Measurements from ENCODE around the gene EP400. TPM values are rescaled to one million over a fixed set of nuclear protein-coding genes. Genes with fewer than 3 reads are reported as not detected.

Gene EP400
- total RNA-seq, 1 donor from 2014 or later, result 51.3 TPM

GRCh38 chr12:132110677-132111076 lies 160.9 kb downstream of the EP400 start:
- Mint-ChIP-seq H3K36me3 (ENCODE audit: unreplicated experiment) (peaks cover 39% of the 10 kb centered on the region), H3K9me3 (ENCODE audit: unreplicated experiment) (no peaks in the 10 kb centered on the region), H3K4me3 (ENCODE audit: unreplicated experiment) (no peak overlapping the region), H3K27me3 (ENCODE audit: unreplicated experiment) (no peaks in the 10 kb centered on the region), H3K27ac (ENCODE audit: unreplicated experiment) (no peak overlapping the region), H3K4me1 (ENCODE audit: unreplicated experiment) (peaks cover 19% of the 10 kb centered on the region)
- DNase-seq (ENCODE audit: extremely low spot score, unreplicated experiment), result peak; percentile 49
- TF ChIP-seq CTCF (IDR thresholded peaks at IDR 0.05), result no peak

GRCh38 chr12:132111654-132112304 lies 162.0 kb downstream of the EP400 start:
- Mint-ChIP-seq H3K9me3 (ENCODE audit: unreplicated experiment) (no peaks in the 10 kb centered on the region), H3K27me3 (ENCODE audit: unreplicated experiment) (no peaks in the 10 kb centered on the region), H3K27ac (ENCODE audit: unreplicated experiment) (no peak overlapping the region), H3K36me3 (ENCODE audit: unreplicated experiment) (peaks cover 38% of the 10 kb centered on the region), H3K4me3 (ENCODE audit: unreplicated experiment) (no peak overlapping the region), H3K4me1 (ENCODE audit: unreplicated experiment) (peaks cover 17% of the 10 kb centered on the region)
- TF ChIP-seq CTCF (IDR thresholded peaks at IDR 0.05), result no peak
- peak; percentile 83 for DNase-seq (ENCODE audit: extremely low spot score, unreplicated experiment)

- no peaks in the 10 kb centered on the region for H3K4me1 Mint-ChIP-seq (ENCODE audit: unreplicated experiment)
- DNase-seq (ENCODE audit: extremely low spot score, unreplicated experiment), result no peak
- no peak for TF ChIP-seq CTCF (IDR thresholded peaks at IDR 0.05)
Measured at GRCh38 chr12:132114667-132115066, 164.9 kb downstream of the EP400 start.

DNA sequence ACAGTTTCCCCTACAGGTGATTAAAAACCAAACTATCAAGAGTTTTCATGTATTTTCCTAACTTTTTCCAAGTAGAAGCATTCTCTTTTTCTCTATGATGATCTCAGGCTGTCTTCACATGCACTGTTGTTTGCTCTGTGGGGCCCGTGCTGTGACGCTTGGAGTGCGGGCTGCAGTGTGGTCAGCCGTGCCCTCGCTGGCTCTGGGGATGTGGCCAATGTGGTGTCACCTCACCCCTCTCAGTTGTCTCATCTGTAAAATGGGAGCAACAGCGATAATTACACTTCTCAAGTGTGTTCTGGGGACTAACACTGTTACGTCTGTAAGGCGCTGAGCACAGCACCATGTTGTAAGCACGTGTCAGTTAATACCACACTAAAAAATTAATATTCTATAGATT lies 165.8 kb downstream of the EP400 start:
- Mint-ChIP-seq H3K36me3 (ENCODE audit: unreplicated experiment) (peaks cover 31% of the 10 kb centered on the region), H3K4me1 (ENCODE audit: unreplicated experiment) (no peaks in the 10 kb centered on the region), H3K27me3 (ENCODE audit: unreplicated experiment) (no peaks in the 10 kb centered on the region), H3K9me3 (ENCODE audit: unreplicated experiment) (no peaks in the 10 kb centered on the region), H3K27ac (ENCODE audit: unreplicated experiment) (no peak overlapping the region), H3K4me3 (ENCODE audit: unreplicated experiment) (no peak overlapping the region)
- no peak for DNase-seq (ENCODE audit: extremely low spot score, unreplicated experiment)
- TF ChIP-seq CTCF (IDR thresholded peaks at IDR 0.05), result no peak

More at GRCh38 chr12:132114667-132115066, 164.9 kb downstream of the EP400 start:
- Mint-ChIP-seq H3K4me3 (ENCODE audit: unreplicated experiment) (no peak overlapping the region), H3K27ac (ENCODE audit: unreplicated experiment) (no peak overlapping the region), H3K9me3 (ENCODE audit: unreplicated experiment) (no peaks in the 10 kb centered on the region), H3K27me3 (ENCODE audit: unreplicated experiment) (no peaks in the 10 kb centered on the region), H3K36me3 (ENCODE audit: unreplicated experiment) (peaks cover 31% of the 10 kb centered on the region)

DNA sequence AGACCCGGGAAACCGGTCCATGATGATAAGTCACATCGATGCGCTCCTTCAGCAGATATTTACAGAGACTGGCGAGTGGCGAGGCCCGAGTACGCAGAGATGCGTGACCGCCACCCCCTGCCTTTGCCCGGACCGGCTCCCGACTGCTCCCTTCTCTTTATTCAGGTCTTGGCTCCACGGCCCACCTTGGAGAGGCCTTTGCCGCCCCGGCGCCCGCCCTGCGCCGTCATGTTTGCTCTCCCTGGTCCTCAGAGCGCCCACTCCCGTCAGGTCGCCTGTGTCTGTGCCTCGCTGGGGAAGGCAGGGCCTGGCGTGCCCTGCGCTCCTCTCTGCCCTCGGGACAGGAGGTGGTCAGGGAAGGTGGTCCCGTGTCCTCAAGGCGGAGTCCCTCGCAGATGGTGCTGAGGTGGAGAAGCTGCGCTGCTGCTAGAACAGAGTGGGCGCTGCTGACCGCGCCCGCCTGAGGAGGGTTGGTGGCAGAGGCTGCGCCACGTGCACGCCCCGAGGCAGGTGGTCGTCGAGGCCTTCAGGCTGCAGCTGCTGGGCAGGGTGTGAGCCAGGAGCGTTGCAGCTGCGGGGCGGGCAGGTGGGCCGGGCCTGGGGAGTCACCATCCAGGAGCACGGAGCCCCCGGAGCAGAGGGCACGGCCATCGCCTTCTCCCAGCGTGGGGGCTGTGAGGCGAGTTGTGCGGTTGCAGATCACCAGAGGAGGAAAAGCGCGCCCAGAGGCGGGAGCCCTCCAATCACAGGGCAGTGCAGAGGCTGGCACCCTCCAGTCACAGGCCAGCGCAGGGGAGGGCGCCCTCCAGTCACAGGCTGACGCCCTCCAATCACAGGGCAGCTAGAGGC lies 167.2 kb downstream of the EP400 start:
- no peak for TF ChIP-seq CTCF (IDR thresholded peaks at IDR 0.05)

More for the DNA sequence above, 167.2 kb downstream of the EP400 start:
- no peak overlapping the region for H3K4me3 Mint-ChIP-seq (ENCODE audit: unreplicated experiment)
- no peak overlapping the region for H3K27ac Mint-ChIP-seq (ENCODE audit: unreplicated experiment)
- no peaks in the 10 kb centered on the region for H3K9me3 Mint-ChIP-seq (ENCODE audit: unreplicated experiment)
- H3K36me3 Mint-ChIP-seq (ENCODE audit: unreplicated experiment), result peaks cover 27% of the 10 kb centered on the region
- no peak for DNase-seq (ENCODE audit: extremely low spot score, unreplicated experiment)
- H3K4me1 Mint-ChIP-seq (ENCODE audit: unreplicated experiment), result no peaks in the 10 kb centered on the region
- H3K27me3 Mint-ChIP-seq (ENCODE audit: unreplicated experiment), result no peaks in the 10 kb centered on the region

Data from osteocyte (in vitro differentiated cells).